ENCODE results near the gene FBXL22. TPM values are rescaled to one million over a fixed set of nuclear protein-coding genes. Genes with fewer than 3 reads are reported as not detected.

FBXL22 gene
- total and polyA plus RNA-seq, 7 experiments from 2014 or later = 0.94 to 3.3 (median 1.6) TPM

DNA sequence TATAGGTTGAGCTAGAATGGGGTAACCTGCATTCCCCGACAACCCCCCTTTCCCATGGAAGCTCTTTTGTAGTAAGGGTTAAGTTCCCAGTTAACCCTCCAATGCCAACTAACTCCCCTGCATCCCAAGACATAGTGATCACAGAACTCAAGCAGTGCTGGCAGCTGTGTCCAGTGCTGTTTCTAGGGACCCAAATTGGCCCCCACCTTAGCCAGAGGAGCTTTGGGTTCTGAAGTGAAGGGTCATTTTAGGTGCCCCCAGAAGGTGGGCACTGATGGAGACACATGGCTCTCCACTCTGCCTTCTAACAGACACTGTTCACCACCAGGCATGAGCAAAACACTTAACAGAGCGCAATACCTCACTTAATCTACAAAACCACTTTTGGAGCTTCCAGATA lies 7.1 kb downstream of the FBXL22 start:
- Mint-ChIP-seq H3K4me1 (peaks cover 28 to 65% (median 57%) of the 10 kb centered on the region in 7 donors), H3K9me3 (peaks cover 0 to 4% (median 0%) of the 10 kb centered on the region in 11 donors), H3K27me3 (no peaks in the 10 kb centered on the region), H3K27ac (peak overlapping the region; percentile 58 to 93 (median 83)), H3K36me3 (peaks cover 9 to 15% (median 11%) of the 10 kb centered on the region in 5 donors), H3K4me3 (peak overlapping the region in 4 of 10 donors; percentile 9 to 72 (median 18))
- H3K4me1 ChIP-seq (ENCODE audit: control insufficient read depth in 2 of 2, insufficient read depth in 2 of 2, low read length in 2 of 2) = peaks cover 29 to 38% of the 10 kb centered on the region in 2 donors
- no peak overlapping the region for H3K4me3 ChIP-seq (ENCODE audit: low read length)
- no peaks in the 10 kb centered on the region for H3K27me3 ChIP-seq (ENCODE audit: control insufficient read depth in 2 of 2, insufficient read depth in 2 of 2, low read length in 2 of 2)
- DNase-seq (no peak), ATAC-seq (no peak)
- H3K9me3 ChIP-seq (ENCODE audit: control insufficient read depth in 2 of 3, low read length in 3 of 3) = no peaks in the 10 kb centered on the region
- ChIA-PET CTCF (interaction anchor here (0.6 to 1.5 kb wide), 4 partner anchors 9 to 333 kb away, joined by 3 to 8 read pairs (median 4); no protein-coding TSS in a partner anchor), POLR2A (interaction anchor here (0.6 to 2.0 kb wide), 4 partner anchors 9 to 133 kb away, joined by 4 to 5 read pairs (median 4); no protein-coding TSS in a partner anchor)
- intact Hi-C loops (cut with micrococcal nuclease) = loop anchor here (5.0 to 10.0 kb wide), 5 partner anchors 117 to 551 kb away; partner anchors contain the start of genes HERC1 (in 2 of the 2), APH1B (in 1 of the 2) and SNX22 (in 1 of the 2)
- peaks cover 0 to 20% (median 15%) of the 10 kb centered on the region in 3 experiments for H3K36me3 ChIP-seq (ENCODE audit: control insufficient read depth in 2 of 3, insufficient read depth in 3 of 3, low read length in 3 of 3)
- H3K27ac ChIP-seq (ENCODE audit: low read depth, low read length) = no peak overlapping the region

DNA sequence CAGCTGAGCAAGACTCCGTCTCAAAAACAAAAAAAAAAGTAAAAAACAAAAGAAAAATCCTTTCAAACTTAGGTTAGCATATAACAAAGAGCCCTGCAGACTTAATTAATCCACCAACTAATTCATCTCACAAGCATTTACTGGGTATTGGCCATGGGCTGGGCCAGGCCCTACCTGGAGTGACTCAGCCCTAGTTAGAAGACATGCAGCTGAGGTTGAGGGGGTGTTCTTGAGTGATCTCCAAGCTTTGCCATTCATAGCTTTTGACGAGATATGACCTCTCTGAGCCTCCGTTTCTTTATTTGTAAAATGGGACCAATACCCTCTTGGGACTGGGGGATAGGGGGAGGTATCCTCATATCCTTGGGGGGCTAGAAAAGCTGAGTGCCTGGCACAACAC lies 7.8 kb downstream of the FBXL22 start:
- H3K27me3 ChIP-seq (ENCODE audit: control insufficient read depth in 2 of 2, insufficient read depth in 2 of 2, low read length in 2 of 2) = no peaks in the 10 kb centered on the region
- H3K27ac ChIP-seq (ENCODE audit: low read depth, low read length) = peak overlapping the region; percentile 68
- H3K4me1 Mint-ChIP-seq = peaks cover 29 to 65% (median 54%) of the 10 kb centered on the region in 7 donors
- intact Hi-C loops (cut with micrococcal nuclease) = loop anchor here in 1 of 2 donors (10.0 kb wide), 1 partner anchor 550 kb away; the partner anchor contains the start of gene SNX22
- H3K9me3 ChIP-seq (ENCODE audit: control insufficient read depth in 2 of 3, low read length in 3 of 3) = no peaks in the 10 kb centered on the region
- ChIA-PET CTCF (interaction anchor here (0.6 to 1.5 kb wide), 2 partner anchors 9 to 332 kb away, joined by 3 to 8 read pairs; no protein-coding TSS in a partner anchor), POLR2A (interaction anchor here (0.8 to 2.0 kb wide), 2 partner anchors 61 to 133 kb away, joined by 3 to 5 read pairs; no protein-coding TSS in a partner anchor)
- H3K4me1 ChIP-seq (ENCODE audit: control insufficient read depth in 2 of 2, insufficient read depth in 2 of 2, low read length in 2 of 2) = peaks cover 28 to 31% of the 10 kb centered on the region in 2 donors
- no peak for ATAC-seq
- H3K9me3 Mint-ChIP-seq = peaks cover 0 to 4% (median 0%) of the 10 kb centered on the region in 11 donors
- DNase-seq = no peak
- H3K27ac Mint-ChIP-seq = peak overlapping the region; percentile 34 to 95 (median 87)
- H3K4me3 ChIP-seq (ENCODE audit: low read length) = no peak overlapping the region
- no peaks in the 10 kb centered on the region for H3K27me3 Mint-ChIP-seq
- peaks cover 9 to 16% (median 11%) of the 10 kb centered on the region in 5 donors for H3K36me3 Mint-ChIP-seq
- peak overlapping the region in 8 of 10 donors; percentile 4 to 83 (median 61) for H3K4me3 Mint-ChIP-seq
- H3K36me3 ChIP-seq (ENCODE audit: control insufficient read depth in 2 of 3, insufficient read depth in 3 of 3, low read length in 3 of 3) = peaks cover 3 to 25% (median 15%) of the 10 kb centered on the region in 3 experiments

- Mint-ChIP-seq H3K36me3 (peaks cover 9 to 22% (median 14%) of the 10 kb centered on the region in 5 donors), H3K27ac (peak overlapping the region; percentile 84 to 97 (median 93)), H3K9me3 (peaks cover 0 to 2% (median 0%) of the 10 kb centered on the region in 11 donors), H3K27me3 (no peaks in the 10 kb centered on the region), H3K4me1 (peaks cover 37 to 71% (median 60%) of the 10 kb centered on the region in 7 donors), H3K4me3 (peak overlapping the region; percentile 38 to 83 (median 63))
- POLR2A ChIA-PET = no interaction called here
- Histone ChIP-seq H3K27ac (ENCODE audit: low read depth, low read length) (peak overlapping the region; percentile 68), H3K4me3 (ENCODE audit: low read length) (peak overlapping the region; percentile 37), H3K9me3 (ENCODE audit: control insufficient read depth in 2 of 3, low read length in 3 of 3) (no peaks in the 10 kb centered on the region), H3K27me3 (ENCODE audit: control insufficient read depth in 2 of 2, insufficient read depth in 2 of 2, low read length in 2 of 2) (no peaks in the 10 kb centered on the region), H3K36me3 (ENCODE audit: control insufficient read depth in 2 of 3, insufficient read depth in 3 of 3, low read length in 3 of 3) (peaks cover 3 to 28% (median 15%) of the 10 kb centered on the region in 3 experiments), H3K4me1 (ENCODE audit: control insufficient read depth in 2 of 2, insufficient read depth in 2 of 2, low read length in 2 of 2) (peaks cover 34 to 36% of the 10 kb centered on the region in 2 donors)
- intact Hi-C loops (cut with micrococcal nuclease) = loop anchor here in 1 of 2 donors (10.0 kb wide), 1 partner anchor 549 kb away; the partner anchor contains the start of gene SNX22
- CTCF ChIA-PET = interaction anchor here (0.9 to 1.1 kb wide), 2 partner anchors 38 to 135 kb away, joined by 3 to 5 read pairs; no protein-coding TSS in a partner anchor
- ATAC-seq (peak; percentile 54), DNase-seq (peak in 8 of 9 donors; percentile 34 to 61 (median 54))
Measured at GRCh38 chr15:63605816-63606215, 8.6 kb downstream of the FBXL22 start.

- ChIA-PET CTCF (interaction anchor here (0.9 to 1.1 kb wide), 2 partner anchors 37 to 136 kb away, joined by 3 to 5 read pairs; no protein-coding TSS in a partner anchor), POLR2A (interaction anchor here (1.0 kb wide), 1 partner anchor 101 kb away, joined by 5 read pairs; the partner anchor contains the start of gene USP3)
- DNase-seq (no peak), ATAC-seq (no peak)
- Mint-ChIP-seq H3K9me3 (peaks cover 0 to 2% (median 0%) of the 10 kb centered on the region in 11 donors), H3K27ac (peak overlapping the region; percentile 84 to 97 (median 93)), H3K36me3 (peaks cover 9 to 24% (median 18%) of the 10 kb centered on the region in 5 donors), H3K4me3 (peak overlapping the region in 8 of 10 donors; percentile 38 to 83 (median 66)), H3K27me3 (no peaks in the 10 kb centered on the region), H3K4me1 (peaks cover 41 to 76% (median 65%) of the 10 kb centered on the region in 7 donors)
- Histone ChIP-seq H3K27ac (ENCODE audit: low read depth, low read length) (peak overlapping the region; percentile 68), H3K36me3 (ENCODE audit: control insufficient read depth in 2 of 3, insufficient read depth in 3 of 3, low read length in 3 of 3) (peaks cover 3 to 31% (median 15%) of the 10 kb centered on the region in 3 experiments), H3K4me3 (ENCODE audit: low read length) (peak overlapping the region; percentile 37), H3K4me1 (ENCODE audit: control insufficient read depth in 2 of 2, insufficient read depth in 2 of 2, low read length in 2 of 2) (peaks cover 37 to 38% of the 10 kb centered on the region in 2 donors), H3K27me3 (ENCODE audit: control insufficient read depth in 2 of 2, insufficient read depth in 2 of 2, low read length in 2 of 2) (no peaks in the 10 kb centered on the region), H3K9me3 (ENCODE audit: control insufficient read depth in 2 of 3, low read length in 3 of 3) (no peaks in the 10 kb centered on the region)
- intact Hi-C loops (cut with micrococcal nuclease) = loop anchor here in 1 of 2 donors (10.0 kb wide), 1 partner anchor 548 kb away; the partner anchor contains the start of gene SNX22
Measured at GRCh38 chr15:63606308-63606707, 9.1 kb downstream of the FBXL22 start.

- CTCF ChIA-PET = interaction anchor here (0.6 to 0.9 kb wide), 2 partner anchors 18 to 143 kb away, joined by 3 to 4 read pairs; no protein-coding TSS in a partner anchor
- peaks cover 9 to 34% (median 24%) of the 10 kb centered on the region in 5 donors for H3K36me3 Mint-ChIP-seq
- H3K4me1 ChIP-seq (ENCODE audit: control insufficient read depth in 2 of 2, insufficient read depth in 2 of 2, low read length in 2 of 2) = peaks cover 29 to 32% of the 10 kb centered on the region in 2 donors
Measured at GRCh38 chr15:63608989-63609388, 11.8 kb downstream of the FBXL22 start.

DNA sequence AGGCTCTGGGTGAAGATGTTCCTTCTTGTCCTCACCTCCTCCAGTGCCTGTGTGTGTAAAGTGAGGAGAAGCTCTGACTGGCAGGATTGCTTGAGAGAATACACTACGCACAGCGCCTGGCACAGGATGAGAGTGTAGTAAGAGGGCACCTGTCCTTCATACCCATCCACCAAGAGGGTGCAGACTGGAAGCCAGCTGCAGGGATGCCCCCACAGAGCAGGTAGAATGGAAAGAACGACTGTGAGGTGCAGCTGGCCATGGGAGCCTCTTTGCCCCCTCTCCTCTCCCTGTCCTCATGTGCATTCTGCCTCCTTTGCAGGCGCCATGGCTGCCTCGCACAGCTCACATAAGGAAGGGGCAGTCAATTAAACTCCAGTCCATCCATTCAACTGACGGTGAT lies 12.3 kb downstream of the FBXL22 start:
- CTCF ChIA-PET = interaction anchor here (0.6 to 3.1 kb wide), 17 partner anchors 8 to 484 kb away, joined by 3 to 16 read pairs (median 4); partner anchors contain the start of genes CIAO2A and FBXL22

More at GRCh38 chr15:63608989-63609388, 11.8 kb downstream of the FBXL22 start:
- H3K4me3 Mint-ChIP-seq = no peak overlapping the region
- Histone ChIP-seq H3K27ac (ENCODE audit: low read depth, low read length) (no peak overlapping the region), H3K4me3 (ENCODE audit: low read length) (no peak overlapping the region), H3K27me3 (ENCODE audit: control insufficient read depth in 2 of 2, insufficient read depth in 2 of 2, low read length in 2 of 2) (no peaks in the 10 kb centered on the region), H3K36me3 (ENCODE audit: control insufficient read depth in 2 of 3, insufficient read depth in 3 of 3, low read length in 3 of 3) (peaks cover 3 to 49% (median 15%) of the 10 kb centered on the region in 3 experiments), H3K9me3 (ENCODE audit: control insufficient read depth in 2 of 3, low read length in 3 of 3) (no peaks in the 10 kb centered on the region)
- DNase-seq = no peak
- H3K4me1 Mint-ChIP-seq = peaks cover 26 to 63% (median 49%) of the 10 kb centered on the region in 7 donors
- POLR2A ChIA-PET = interaction anchor here (0.8 to 2.9 kb wide), 4 partner anchors 9 to 459 kb away, joined by 3 to 25 read pairs (median 6); partner anchors contain the start of gene USP3
- no peaks in the 10 kb centered on the region for H3K9me3 Mint-ChIP-seq
- intact Hi-C loops (cut with micrococcal nuclease) = loop anchor here in 1 of 2 donors (10.0 kb wide), 1 partner anchor 546 kb away; the partner anchor contains the start of gene SNX22
- no peak for ATAC-seq
- peak overlapping the region in 4 of 9 donors; percentile 24 to 60 (median 46) for H3K27ac Mint-ChIP-seq
- H3K27me3 Mint-ChIP-seq = no peaks in the 10 kb centered on the region

More for the DNA sequence above, 12.3 kb downstream of the FBXL22 start:
- DNase-seq = no peak
- Histone ChIP-seq H3K4me3 (ENCODE audit: low read length) (no peak overlapping the region), H3K27ac (ENCODE audit: low read depth, low read length) (no peak overlapping the region), H3K9me3 (ENCODE audit: control insufficient read depth in 2 of 3, low read length in 3 of 3) (no peaks in the 10 kb centered on the region), H3K27me3 (ENCODE audit: control insufficient read depth in 2 of 2, insufficient read depth in 2 of 2, low read length in 2 of 2) (no peaks in the 10 kb centered on the region), H3K4me1 (ENCODE audit: control insufficient read depth in 2 of 2, insufficient read depth in 2 of 2, low read length in 2 of 2) (peaks cover 29 to 32% of the 10 kb centered on the region in 2 donors), H3K36me3 (ENCODE audit: control insufficient read depth in 2 of 3, insufficient read depth in 3 of 3, low read length in 3 of 3) (peaks cover 3 to 54% (median 15%) of the 10 kb centered on the region in 3 experiments)
- Mint-ChIP-seq H3K9me3 (no peaks in the 10 kb centered on the region), H3K4me1 (peaks cover 26 to 58% (median 46%) of the 10 kb centered on the region in 7 donors), H3K36me3 (peaks cover 9 to 38% (median 24%) of the 10 kb centered on the region in 5 donors), H3K27me3 (no peaks in the 10 kb centered on the region), H3K4me3 (no peak overlapping the region), H3K27ac (peak overlapping the region in 5 of 9 donors; percentile 19 to 59 (median 38))
- intact Hi-C loops (cut with micrococcal nuclease) = loop anchor here in 1 of 2 donors (10.0 kb wide), 1 partner anchor 545 kb away; the partner anchor contains the start of gene SNX22
- POLR2A ChIA-PET = interaction anchor here (0.8 to 2.9 kb wide), 9 partner anchors 9 to 486 kb away, joined by 3 to 25 read pairs (median 4); partner anchors contain the start of genes SNX1 and USP3
- ATAC-seq = no peak
